Tongue (tissue), 2 donors: ENCODE measurements around the gene PDZK1IP1. TPM values are rescaled to one million over a fixed set of nuclear protein-coding genes. Genes with fewer than 3 reads are reported as not detected.

ENCODE experiments used
- DNase-seq: peaks from one replicate; pipeline ENCODE4 v3.0.0-alpha.2; 2015
- total RNA-seq: library from RNA; depleted of rRNA; stranded (reverse); fragments of >200 nt; gene quantifications from one replicate; pipeline ENCODE4 v1.2.3, GENCODE V29; 2014

Gene PDZK1IP1
- total RNA-seq, 1 donor from 2014 or later, result 2.1 TPM

GRCh38 chr1:47137198-47137597, 52.6 kb downstream of the PDZK1IP1 start, which contains the start of gene CYP4A22:
TSS of gene CYP4A22 (plus strand) at chr1:47137441. CDS start at chr1:47137486, 45 bp downstream.
- DNase-seq, result no peak

Other genes starting within 250 kb of the PDZK1IP1 start
- gene CYP4A11, start 248.6 kb downstream of the PDZK1IP1 start, total RNA-seq, result not detected
- gene CYP4X1, start 166.4 kb downstream of the PDZK1IP1 start, total RNA-seq, result 3.0 TPM
- gene CYP4Z1, start 122.8 kb downstream of the PDZK1IP1 start, total RNA-seq, result not detected
- not detected for gene CYP4A22, start 52.6 kb downstream of the PDZK1IP1 start, total RNA-seq
- gene TAL1, start 42.2 kb upstream of the PDZK1IP1 start, total RNA-seq, result 3.6 TPM
- gene STIL, start 124.1 kb upstream of the PDZK1IP1 start, total RNA-seq, result 8.8 TPM
- 102 TPM for gene CMPK1, start 143.8 kb upstream of the PDZK1IP1 start, total RNA-seq
- gene FOXE3, start 226.2 kb upstream of the PDZK1IP1 start, total RNA-seq, result not detected
- 1.8 TPM for gene FOXD2, start 248.0 kb upstream of the PDZK1IP1 start, total RNA-seq